Keratinocyte (primary cell): ENCODE data around the gene ABCC11. TPM values are rescaled to one million over a fixed set of nuclear protein-coding genes. Genes with fewer than 3 reads are reported as not detected.

Experiments
- DNase-seq: peaks from one replicate; pipeline ENCODE4 v3.0.0-alpha.2; 2011; ENCODE audit warnings: low read depth, missing footprints, low spot score
- FAIRE-seq: peaks from 2 replicates; lab custom pipeline; 2011; peaks lifted over from hg19 to GRCh38; lab: Jason Lieb, UNC
- H2AFZ ChIP-seq: 2 replicates; pipeline ENCODE4 v1.6.0; 2012; ENCODE audit warnings: low read length, control low read depth, inconsistent platforms; ENCODE audit not compliant: control insufficient read depth
- H3K27ac ChIP-seq: 2 replicates; pipeline ENCODE4 v1.5.1; 2011; ENCODE audit warnings: low read length; ENCODE audit not compliant: control insufficient read depth, insufficient read depth
- H3K27me3 ChIP-seq: 3 replicates; pipeline ENCODE4 v1.6.0; 2011; ENCODE audit warnings: low read length; ENCODE audit not compliant: control insufficient read depth, insufficient read depth; ENCODE audit errors: extremely low read depth
- H3K36me3 ChIP-seq, 2 experiments: 2 replicates in 1 of 2; 3 replicates in 1 of 2; pipeline ENCODE4 v1.5.1; 2011; ENCODE audit warnings: low read length in 2 of 2, mild to moderate bottlenecking in 1 of 2; ENCODE audit not compliant: control insufficient read depth in 2 of 2, insufficient read depth in 2 of 2; ENCODE audit errors: extremely low read depth in 1 of 2
- H3K4me1 ChIP-seq: 3 replicates; pipeline ENCODE4 v1.5.1; 2011; ENCODE audit warnings: low read length; ENCODE audit not compliant: control insufficient read depth, insufficient read depth; ENCODE audit errors: extremely low read depth
- H3K4me2 ChIP-seq: 3 replicates; pipeline ENCODE4 v1.6.0; 2011; ENCODE audit warnings: low read depth, low read length; ENCODE audit not compliant: control insufficient read depth, insufficient read depth; ENCODE audit errors: extremely low read depth
- H3K4me3 ChIP-seq, 3 experiments: fragments of 200-600 bp in 1 of 3; sonication (generic) in 1 of 3; 2 replicates in 2 of 3; 3 replicates in 1 of 3; pipeline ENCODE4 v1.5.1; 2011 to 2016; ENCODE audit warnings: low read length in 3 of 3, mild to moderate bottlenecking in 3 of 3, control low read depth in 2 of 3, inconsistent platforms in 1 of 3, low read depth in 1 of 3, mixed read lengths in 1 of 3, mixed run types in 1 of 3, moderate library complexity in 1 of 3; ENCODE audit not compliant: control insufficient read depth in 2 of 3, insufficient read depth in 2 of 3; ENCODE audit errors: extremely low read depth in 1 of 3
- H3K79me2 ChIP-seq: 2 replicates; pipeline ENCODE4 v1.6.0; 2012; ENCODE audit warnings: low read length; ENCODE audit not compliant: control insufficient read depth, insufficient read depth
- H3K9ac ChIP-seq: 3 replicates; pipeline ENCODE4 v1.6.0; 2011; ENCODE audit warnings: low read length; ENCODE audit not compliant: control insufficient read depth, insufficient read depth; ENCODE audit errors: extremely low read depth
- H3K9me1 ChIP-seq: 3 replicates; pipeline ENCODE4 v1.6.0; 2011; ENCODE audit warnings: low read length; ENCODE audit not compliant: control insufficient read depth, insufficient read depth; ENCODE audit errors: extremely low read depth
- H3K9me3 ChIP-seq: 2 replicates; pipeline ENCODE4 v1.5.1; 2012; ENCODE audit warnings: low read depth, low read length; ENCODE audit not compliant: control insufficient read depth
- H4K20me1 ChIP-seq: 3 replicates; pipeline ENCODE4 v1.6.0; 2011; ENCODE audit warnings: low read length; ENCODE audit not compliant: control insufficient read depth, insufficient read depth; ENCODE audit errors: extremely low read depth
- CTCF ChIP-seq, 3 experiments: IDR thresholded peaks in 1 of 3; conservative IDR thresholded peaks in 1 of 3; optimal IDR thresholded peaks in 1 of 3; 2 replicates in 2 of 3; 3 replicates in 1 of 3; pipeline versions ENCODE3 to v1.5.1; 2011; ENCODE audit warnings: low read length in 3 of 3, mild to moderate bottlenecking in 3 of 3, moderate library complexity in 2 of 3, control low read depth in 1 of 3, inconsistent platforms in 1 of 3; ENCODE audit not compliant: insufficient read depth in 2 of 3; ENCODE audit errors: extremely low read depth in 1 of 3
- EZH2 ChIP-seq: IDR thresholded peaks from one replicate; pipeline ENCODE4 v1.6.1; 2012; ENCODE audit warnings: inconsistent platforms, mild to moderate bottlenecking, low read length, moderate library complexity
- dilution Hi-C: fragments of 300-500 bp; cut with MboI; formaldehyde crosslinking; loops from one replicate; pipeline ENCODE4 v1.7.0; 2020; ENCODE audit warnings: low sequenced_read_pairs; ENCODE audit not compliant: extremely low pct_ligation_motif_present
- polyA plus RNA-seq, 5 experiments: library from polyadenylated mRNA; depleted of rRNA in 3 of 5; stranded (reverse) in 3 of 5; stranded (forward) in 1 of 5; unstranded in 1 of 5; fragments of >200 nt; gene quantifications; 1 replicate in 1 of 5; 2 replicates in 3 of 5; 3 replicates in 1 of 5; pipeline versions ENCODE4 v1.2.1 to v1.2.3, GENCODE V29; 2011 to 2012; ENCODE audit warnings: missing spikeins in 2 of 5, low read depth in 1 of 5, low replicate concordance in 1 of 5

Gene ABCC11
- polyA plus RNA-seq, 1 donor (not counting 4 experiments of a cell fraction or from before 2014, with no cell fraction given): 0.33 TPM

GRCh38 chr16:48236286-48236685, 11.1 kb downstream of the ABCC11 start:
- Histone ChIP-seq H3K4me1 (no peaks in the 10 kb centered on the region), H3K9ac (no peak overlapping the region), H4K20me1 (no peaks in the 10 kb centered on the region), H3K27ac (no peak overlapping the region), H3K27me3 (no peaks in the 10 kb centered on the region), H3K79me2 (no peaks in the 10 kb centered on the region), H3K36me3 (no peaks in the 10 kb centered on the region), H3K4me3 (no peak overlapping the region), H2AFZ (no peak overlapping the region), H3K9me3 (no peaks in the 10 kb centered on the region), H3K9me1 (no peaks in the 10 kb centered on the region), H3K4me2 (no peak overlapping the region)
- dilution Hi-C loops: no loop called here
- DNase-seq (no peak), FAIRE-seq (no peak)
- TF ChIP-seq EZH2: no peak
- no peak for TF ChIP-seq CTCF (optimal IDR thresholded peaks at IDR 0.05 in 1 of 3, IDR thresholded peaks at IDR 0.05 in 1 of 3, conservative IDR thresholded peaks at IDR 0.05 in 1 of 3; ENCODE audit: extremely low read depth in 1 of 3, insufficient read depth in 2 of 3, low read length in 3 of 3)

GRCh38 chr16:48235556-48236136, 11.7 kb downstream of the ABCC11 start:
- H3K4me1 ChIP-seq: no peaks in the 10 kb centered on the region
- FAIRE-seq: no peak
- H3K27ac ChIP-seq: no peak overlapping the region

More at GRCh38 chr16:48235556-48236136, 11.7 kb downstream of the ABCC11 start:
- DNase-seq: no peak
- Histone ChIP-seq H3K4me2 (no peak overlapping the region), H4K20me1 (no peaks in the 10 kb centered on the region), H3K4me3 (no peak overlapping the region), H2AFZ (no peak overlapping the region), H3K36me3 (no peaks in the 10 kb centered on the region), H3K9ac (no peak overlapping the region), H3K79me2 (no peaks in the 10 kb centered on the region), H3K9me1 (no peaks in the 10 kb centered on the region), H3K9me3 (no peaks in the 10 kb centered on the region), H3K27me3 (no peaks in the 10 kb centered on the region)
- TF ChIP-seq CTCF (optimal IDR thresholded peaks at IDR 0.05 in 1 of 3, IDR thresholded peaks at IDR 0.05 in 1 of 3, conservative IDR thresholded peaks at IDR 0.05 in 1 of 3; ENCODE audit: extremely low read depth in 1 of 3, insufficient read depth in 2 of 3, low read length in 3 of 3) (no peak), EZH2 (no peak)
- dilution Hi-C loops: no loop called here
